ENCODE results near the gene ASAP3. TPM values are rescaled to one million over a fixed set of nuclear protein-coding genes. Genes with fewer than 3 reads are reported as not detected.

The ASAP3 gene
- total RNA-seq, 2 donors from 2014 or later: 28.2 to 50.4 TPM

DNA sequence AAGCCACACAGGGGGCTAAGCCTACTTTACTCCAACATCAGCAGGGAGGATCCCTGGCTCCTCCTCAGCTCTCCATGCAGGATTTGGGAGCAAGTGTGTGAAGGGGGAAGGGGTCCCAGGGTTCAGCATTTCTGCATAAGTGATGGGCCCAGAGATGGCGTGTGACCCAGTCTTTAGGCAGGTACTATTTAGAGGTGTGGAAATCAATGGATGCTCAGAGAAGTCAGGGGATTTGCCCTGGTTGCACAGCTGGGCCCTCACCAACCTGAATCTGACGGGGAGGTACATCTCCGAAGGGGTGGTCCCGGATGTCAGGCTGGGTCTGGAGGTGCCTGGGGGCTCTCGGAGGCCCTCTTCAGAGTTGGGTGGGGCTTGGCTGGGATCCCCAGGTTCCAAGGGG, 52.5 kb downstream of the ASAP3 start:
- Histone ChIP-seq H3K4me3 (no peak overlapping the region), H3K27ac (no peak overlapping the region), H3K27me3 (replicated peaks; ENCODE audit: insufficient read depth) (no peaks in the 10 kb centered on the region), H3K9me3 (no peaks in the 10 kb centered on the region), H3K36me3 (peaks cover 36% of the 10 kb centered on the region), H3K4me1 (ENCODE audit: control insufficient read depth in 1 of 2, low read depth in 2 of 2) (no peaks in the 10 kb centered on the region)
- TF ChIP-seq, protein P1, sequence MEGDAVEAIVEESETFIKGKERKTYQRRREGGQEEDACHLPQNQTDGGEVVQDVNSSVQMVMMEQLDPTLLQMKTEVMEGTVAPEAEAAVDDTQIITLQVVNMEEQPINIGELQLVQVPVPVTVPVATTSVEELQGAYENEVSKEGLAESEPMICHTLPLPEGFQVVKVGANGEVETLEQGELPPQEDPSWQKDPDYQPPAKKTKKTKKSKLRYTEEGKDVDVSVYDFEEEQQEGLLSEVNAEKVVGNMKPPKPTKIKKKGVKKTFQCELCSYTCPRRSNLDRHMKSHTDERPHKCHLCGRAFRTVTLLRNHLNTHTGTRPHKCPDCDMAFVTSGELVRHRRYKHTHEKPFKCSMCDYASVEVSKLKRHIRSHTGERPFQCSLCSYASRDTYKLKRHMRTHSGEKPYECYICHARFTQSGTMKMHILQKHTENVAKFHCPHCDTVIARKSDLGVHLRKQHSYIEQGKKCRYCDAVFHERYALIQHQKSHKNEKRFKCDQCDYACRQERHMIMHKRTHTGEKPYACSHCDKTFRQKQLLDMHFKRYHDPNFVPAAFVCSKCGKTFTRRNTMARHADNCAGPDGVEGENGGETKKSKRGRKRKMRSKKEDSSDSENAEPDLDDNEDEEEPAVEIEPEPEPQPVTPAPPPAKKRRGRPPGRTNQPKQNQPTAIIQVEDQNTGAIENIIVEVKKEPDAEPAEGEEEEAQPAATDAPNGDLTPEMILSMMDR (IDR thresholded peaks at IDR 0.05): no peak
- DNase-seq (ENCODE audit: low spot score) (no peak), ATAC-seq (ENCODE audit: insufficient number of reproducible peaks, low FRiP score, low read depth) (no peak)

- DNase-seq (ENCODE audit: low spot score) (no peak), ATAC-seq (ENCODE audit: insufficient number of reproducible peaks, low FRiP score, low read depth) (no peak)
- no peak overlapping the region for H3K27ac ChIP-seq
- TF ChIP-seq, protein P1 (IDR thresholded peaks at IDR 0.05): no peak
- H3K9me3 ChIP-seq: no peaks in the 10 kb centered on the region
- H3K36me3 ChIP-seq: peaks cover 34% of the 10 kb centered on the region
- H3K27me3 ChIP-seq (replicated peaks; ENCODE audit: insufficient read depth): no peaks in the 10 kb centered on the region
- no peaks in the 10 kb centered on the region for H3K4me1 ChIP-seq (ENCODE audit: control insufficient read depth in 1 of 2, low read depth in 2 of 2)
- no peak overlapping the region for H3K4me3 ChIP-seq
Observed at GRCh38 chr1:23430803-23431202, 53.2 kb downstream of the ASAP3 start.

- no peaks in the 10 kb centered on the region for H3K9me3 ChIP-seq
- DNase-seq (ENCODE audit: low spot score): no peak
- no peaks in the 10 kb centered on the region for H3K27me3 ChIP-seq (replicated peaks; ENCODE audit: insufficient read depth)
- H3K4me1 ChIP-seq (ENCODE audit: control insufficient read depth in 1 of 2, low read depth in 2 of 2): peaks cover 8 to 12% of the 10 kb centered on the region in 2 donors
- H3K36me3 ChIP-seq: peaks cover 25% of the 10 kb centered on the region
- no peak overlapping the region for H3K27ac ChIP-seq
- ATAC-seq (ENCODE audit: insufficient number of reproducible peaks, low FRiP score, low read depth): no peak
- TF ChIP-seq, protein P1 (IDR thresholded peaks at IDR 0.05): no peak
- H3K4me3 ChIP-seq: no peak overlapping the region
Observed at GRCh38 chr1:23428136-23428905, 55.7 kb downstream of the ASAP3 start.

- Histone ChIP-seq H3K36me3 (peaks cover 18% of the 10 kb centered on the region), H3K9me3 (no peaks in the 10 kb centered on the region), H3K4me1 (ENCODE audit: control insufficient read depth in 1 of 2, low read depth in 2 of 2) (peaks cover 15 to 20% of the 10 kb centered on the region in 2 donors), H3K4me3 (no peak overlapping the region), H3K27ac (no peak overlapping the region), H3K27me3 (replicated peaks; ENCODE audit: insufficient read depth) (no peaks in the 10 kb centered on the region)
- no peak for ATAC-seq (ENCODE audit: insufficient number of reproducible peaks, low FRiP score, low read depth)
- TF ChIP-seq, protein P1 (IDR thresholded peaks at IDR 0.05): no peak
- DNase-seq (ENCODE audit: low spot score): no peak
Observed at GRCh38 chr1:23427550-23427949, 56.4 kb downstream of the ASAP3 start.

- no peak for ATAC-seq (ENCODE audit: insufficient number of reproducible peaks, low FRiP score, low read depth)
- peaks cover 12% of the 10 kb centered on the region for H3K36me3 ChIP-seq
- H3K4me3 ChIP-seq: no peak overlapping the region
- H3K27ac ChIP-seq: no peak overlapping the region
- TF ChIP-seq, protein P1 (IDR thresholded peaks at IDR 0.05): no peak
- no peak for DNase-seq (ENCODE audit: low spot score)
- no peaks in the 10 kb centered on the region for H3K27me3 ChIP-seq (replicated peaks; ENCODE audit: insufficient read depth)
- H3K9me3 ChIP-seq: no peaks in the 10 kb centered on the region
- H3K4me1 ChIP-seq (ENCODE audit: control insufficient read depth in 1 of 2, low read depth in 2 of 2): peaks cover 20 to 27% of the 10 kb centered on the region in 2 donors
Observed at GRCh38 chr1:23426828-23427227, 57.2 kb downstream of the ASAP3 start.

Measured in thoracic aorta (tissue), 2 donors.